ENCODE results near the gene PPFIA1.

Gene PPFIA1

DNA sequence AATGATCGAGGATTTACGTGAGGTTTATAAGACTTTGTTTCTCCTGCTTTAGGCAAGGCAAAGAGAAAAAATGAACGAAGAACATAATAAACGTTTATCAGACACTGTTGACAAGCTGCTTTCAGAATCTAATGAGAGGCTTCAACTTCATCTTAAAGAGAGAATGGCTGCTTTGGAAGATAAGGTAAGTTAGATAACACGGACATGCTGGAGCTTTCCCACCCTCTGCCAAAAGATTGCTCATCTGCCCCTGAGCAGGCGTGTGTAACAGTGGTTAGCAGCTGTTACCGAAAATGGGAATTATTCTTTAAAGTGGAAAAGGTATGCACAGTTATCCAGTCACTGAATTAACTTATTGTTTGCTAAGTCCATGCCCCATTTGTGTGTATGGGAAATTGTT, 65.0 kb downstream of the PPFIA1 start:
- Histone ChIP-seq H3K9me2 (replicated peaks; ENCODE audit: insufficient read depth, low read length) (no peaks in the 10 kb centered on the region), H2AFZ (ENCODE audit: low read length) (no peak overlapping the region), H3K9ac (ENCODE audit: low read length) (no peak overlapping the region), H3K4me3 (ENCODE audit: low read length) (no peak overlapping the region), H3K27ac (ENCODE audit: low read length) (no peak overlapping the region), H3K36me3 (replicated peaks; ENCODE audit: insufficient read depth, low read length) (peaks cover 6% of the 10 kb centered on the region), H3K4me1 (ENCODE audit: low read length) (no peaks in the 10 kb centered on the region), H4K20me1 (ENCODE audit: insufficient read depth, low read length) (no peaks in the 10 kb centered on the region), H3K79me2 (ENCODE audit: low read length) (no peaks in the 10 kb centered on the region), H3K9me3 (replicated peaks; ENCODE audit: insufficient read depth, low read length) (no peaks in the 10 kb centered on the region), H3K4me2 (ENCODE audit: low read depth, low read length) (no peak overlapping the region), H3F3A (ENCODE audit: insufficient read depth, low read length) (no peaks in the 10 kb centered on the region), H3K27me3 (replicated peaks; ENCODE audit: insufficient read depth, low read length) (no peaks in the 10 kb centered on the region)
- TF ChIP-seq EZH2phosphoT487 (IDR thresholded peaks at IDR 0.05; ENCODE audit: low read length) (no peak), EZH2 (optimal IDR thresholded peaks at IDR 0.05; ENCODE audit: low read depth, low read length) (no peak)
- TF ChIP-seq, protein P1, sequence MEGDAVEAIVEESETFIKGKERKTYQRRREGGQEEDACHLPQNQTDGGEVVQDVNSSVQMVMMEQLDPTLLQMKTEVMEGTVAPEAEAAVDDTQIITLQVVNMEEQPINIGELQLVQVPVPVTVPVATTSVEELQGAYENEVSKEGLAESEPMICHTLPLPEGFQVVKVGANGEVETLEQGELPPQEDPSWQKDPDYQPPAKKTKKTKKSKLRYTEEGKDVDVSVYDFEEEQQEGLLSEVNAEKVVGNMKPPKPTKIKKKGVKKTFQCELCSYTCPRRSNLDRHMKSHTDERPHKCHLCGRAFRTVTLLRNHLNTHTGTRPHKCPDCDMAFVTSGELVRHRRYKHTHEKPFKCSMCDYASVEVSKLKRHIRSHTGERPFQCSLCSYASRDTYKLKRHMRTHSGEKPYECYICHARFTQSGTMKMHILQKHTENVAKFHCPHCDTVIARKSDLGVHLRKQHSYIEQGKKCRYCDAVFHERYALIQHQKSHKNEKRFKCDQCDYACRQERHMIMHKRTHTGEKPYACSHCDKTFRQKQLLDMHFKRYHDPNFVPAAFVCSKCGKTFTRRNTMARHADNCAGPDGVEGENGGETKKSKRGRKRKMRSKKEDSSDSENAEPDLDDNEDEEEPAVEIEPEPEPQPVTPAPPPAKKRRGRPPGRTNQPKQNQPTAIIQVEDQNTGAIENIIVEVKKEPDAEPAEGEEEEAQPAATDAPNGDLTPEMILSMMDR (IDR thresholded peaks at IDR 0.05; ENCODE audit: low read length), result no peak
- DNase-seq, result no peak

DNA sequence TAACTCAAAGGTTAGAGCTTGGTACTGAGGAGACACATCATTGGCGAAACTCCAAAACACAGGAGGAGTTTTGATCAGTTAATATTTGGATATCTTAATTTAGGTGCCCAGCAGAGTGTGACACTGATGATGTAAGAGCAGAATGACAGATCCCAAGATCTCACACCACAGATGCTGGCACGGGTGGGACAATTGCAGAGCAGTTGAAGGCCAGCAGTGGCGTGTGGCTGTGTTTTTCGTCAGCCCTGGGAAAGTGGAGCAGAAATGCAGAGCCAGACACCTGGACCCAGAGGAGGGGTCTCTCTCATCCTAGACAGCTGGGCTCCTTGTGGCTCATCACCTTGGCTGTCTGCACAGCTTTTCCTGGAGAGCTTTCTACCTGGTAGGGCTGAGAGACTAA, 68.1 kb downstream of the PPFIA1 start:
- no peaks in the 10 kb centered on the region for H4K20me1 ChIP-seq (ENCODE audit: insufficient read depth, low read length)
- H3K9me2 ChIP-seq (replicated peaks; ENCODE audit: insufficient read depth, low read length), result no peaks in the 10 kb centered on the region
- H3K36me3 ChIP-seq (replicated peaks; ENCODE audit: insufficient read depth, low read length), result no peaks in the 10 kb centered on the region; the same call in 1 of the 2 replicates
- TF ChIP-seq EZH2phosphoT487 (IDR thresholded peaks at IDR 0.05; ENCODE audit: low read length), result no peak
- TF ChIP-seq, protein P1 (IDR thresholded peaks at IDR 0.05; ENCODE audit: low read length), result no peak
- H3K27me3 ChIP-seq (replicated peaks; ENCODE audit: insufficient read depth, low read length), result no peaks in the 10 kb centered on the region
- H3K9me3 ChIP-seq (replicated peaks; ENCODE audit: insufficient read depth, low read length), result no peaks in the 10 kb centered on the region
- H3K9ac ChIP-seq (ENCODE audit: low read length), result no peak overlapping the region
- no peak overlapping the region for H3K4me3 ChIP-seq (ENCODE audit: low read length)
- no peak overlapping the region for H3K27ac ChIP-seq (ENCODE audit: low read length)
- H3K4me2 ChIP-seq (ENCODE audit: low read depth, low read length), result no peak overlapping the region
- DNase-seq, result no peak
- H3K4me1 ChIP-seq (ENCODE audit: low read length), result no peaks in the 10 kb centered on the region
- H2AFZ ChIP-seq (ENCODE audit: low read length), result no peak overlapping the region
- H3F3A ChIP-seq (ENCODE audit: insufficient read depth, low read length), result no peaks in the 10 kb centered on the region
- no peaks in the 10 kb centered on the region for H3K79me2 ChIP-seq (ENCODE audit: low read length)

DNA sequence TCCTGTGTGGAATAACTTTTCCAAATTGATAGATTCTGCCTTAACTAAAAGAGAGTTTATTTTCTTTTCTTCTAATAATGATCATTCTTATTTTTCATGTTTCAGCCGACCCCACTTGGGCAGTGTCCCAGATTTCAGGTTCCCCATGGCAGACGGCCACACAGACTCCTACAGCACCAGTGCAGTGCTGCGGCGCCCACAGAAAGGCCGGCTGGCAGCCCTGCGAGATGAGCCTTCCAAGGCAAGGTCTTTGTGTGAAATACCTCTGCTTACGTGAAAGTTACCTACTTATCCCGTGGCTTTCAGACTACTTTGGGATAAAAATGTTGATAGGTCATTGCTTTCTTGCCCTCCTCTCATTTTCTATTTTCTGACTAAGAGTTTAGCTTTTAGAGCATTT, 68.6 kb downstream of the PPFIA1 start:
- no peak for DNase-seq
- Histone ChIP-seq H3K9ac (ENCODE audit: low read length) (no peak overlapping the region), H3K79me2 (ENCODE audit: low read length) (no peaks in the 10 kb centered on the region), H3K4me3 (ENCODE audit: low read length) (no peak overlapping the region), H3K27me3 (replicated peaks; ENCODE audit: insufficient read depth, low read length) (no peaks in the 10 kb centered on the region), H3K4me2 (ENCODE audit: low read depth, low read length) (no peak overlapping the region), H3K4me1 (ENCODE audit: low read length) (no peaks in the 10 kb centered on the region), H3K27ac (ENCODE audit: low read length) (no peak overlapping the region), H2AFZ (ENCODE audit: low read length) (no peak overlapping the region), H3K36me3 (replicated peaks; ENCODE audit: insufficient read depth, low read length) (no peaks in the 10 kb centered on the region; the same call in none of the 2 replicates), H3F3A (ENCODE audit: insufficient read depth, low read length) (no peaks in the 10 kb centered on the region), H3K9me3 (replicated peaks; ENCODE audit: insufficient read depth, low read length) (no peaks in the 10 kb centered on the region), H4K20me1 (ENCODE audit: insufficient read depth, low read length) (no peaks in the 10 kb centered on the region), H3K9me2 (replicated peaks; ENCODE audit: insufficient read depth, low read length) (no peaks in the 10 kb centered on the region)
- no peak for TF ChIP-seq EZH2 (optimal IDR thresholded peaks at IDR 0.05; ENCODE audit: low read depth, low read length)
- no peak for TF ChIP-seq EZH2phosphoT487 (IDR thresholded peaks at IDR 0.05; ENCODE audit: low read length)
- TF ChIP-seq, protein P1 (IDR thresholded peaks at IDR 0.05; ENCODE audit: low read length), result no peak

Data from MM.1S (cell line).